B cell (primary cell): ENCODE results near the gene PRR16. TPM values are rescaled to one million over a fixed set of nuclear protein-coding genes. Genes with fewer than 3 reads are reported as not detected.

Experiments used
- ATAC-seq: fragments of 200-7000 bp; cut with Tn5 transposase; one replicate; pipeline ENCODE4 v1.10.0; 2021; ENCODE audit warnings: low read depth, mild to moderate bottlenecking, moderate number of reproducible peaks, moderate library complexity
- CTCF ChIA-PET: fragments of 350-600 bp; sonication (Branson Sonifier 250); formaldehyde crosslinking; loops from one replicate; lab custom pipeline; 2021; ENCODE audit warnings: antibody characterized with exemption, inconsistent platforms; lab: Charles Lee
- POLR2A ChIA-PET: fragments of 350-600 bp; sonication (Branson Sonifier 250); formaldehyde crosslinking; loops from one replicate; lab custom pipeline; 2021; ENCODE audit warnings: antibody characterized with exemption; lab: Charles Lee
- DNase-seq: peaks from one replicate; pipeline ENCODE4 v3.0.0; 2013
- H2AFZ ChIP-seq: 2 replicates; pipeline ENCODE4 v1.6.1; 2012; ENCODE audit warnings: mild to moderate bottlenecking, low read depth, low read length; ENCODE audit not compliant: insufficient read depth, poor library complexity, severe bottlenecking
- H3K27ac ChIP-seq, 2 donors: 1 replicate in 1 of 2; 2 replicates in 1 of 2; pipeline ENCODE4 v1.5.1; 2012 to 2013; ENCODE audit warnings: low read length in 2 of 2, mild to moderate bottlenecking in 2 of 2, moderate library complexity in 1 of 2
- H3K27me3 ChIP-seq, 4 experiments: fragments of 200-600 bp in 1 of 4; sonication (generic) in 1 of 4; replicated peaks in 1 of 4; 1 replicate in 2 of 4; 2 replicates in 2 of 4; pipeline versions ENCODE4 v1.6.1 to v1.7.0; 2013 to 2016; ENCODE audit warnings: low read length in 3 of 4, mild to moderate bottlenecking in 2 of 4, mixed read lengths in 1 of 4, moderate library complexity in 1 of 4; ENCODE audit not compliant: insufficient read depth in 4 of 4, control insufficient read depth in 3 of 4; ENCODE audit errors: control extremely low read depth in 1 of 4
- H3K36me3 ChIP-seq, 2 experiments: replicated peaks in 1 of 2; 1 replicate in 1 of 2; 2 replicates in 1 of 2; pipeline versions ENCODE4 v1.6.1 to v1.7.1; 2013; ENCODE audit warnings: low read length in 1 of 2; ENCODE audit not compliant: insufficient read depth in 2 of 2, control insufficient read depth in 1 of 2; ENCODE audit errors: control extremely low read depth in 1 of 2, extremely low read depth in 1 of 2
- H3K4me1 ChIP-seq, 2 donors: fragments of 200-600 bp in 1 of 2; sonication (generic) in 1 of 2; 1 replicate in 1 of 2; 2 replicates in 1 of 2; pipeline versions ENCODE4 v1.5.1 to v1.6.1; 2013 to 2017; ENCODE audit warnings: low read length in 2 of 2; ENCODE audit not compliant: control insufficient read depth in 2 of 2, insufficient read depth in 2 of 2
- H3K4me2 ChIP-seq: replicated peaks from 2 replicates; pipeline ENCODE3; 2012; ENCODE audit warnings: mild to moderate bottlenecking, low read depth, low read length; ENCODE audit not compliant: poor library complexity, severe bottlenecking
- H3K4me3 ChIP-seq, 5 experiments: fragments of 200-600 bp in 1 of 5; sonication (generic) in 1 of 5; 1 replicate in 3 of 5; 2 replicates in 2 of 5; pipeline versions ENCODE4 v1.5.1 to v1.7.0; 2011 to 2016; ENCODE audit warnings: low read length in 4 of 5, mild to moderate bottlenecking in 4 of 5, low read depth in 2 of 5, control low read depth in 1 of 5, moderate library complexity in 1 of 5; ENCODE audit not compliant: insufficient read depth in 1 of 5; ENCODE audit errors: control extremely low read depth in 1 of 5, extremely low read depth in 1 of 5
- H3K79me2 ChIP-seq: fragments of 200-600 bp; sonication (generic); one replicate; pipeline ENCODE4 v1.6.0; 2016; ENCODE audit warnings: low read length; ENCODE audit not compliant: control insufficient read depth, insufficient read depth
- H3K9ac ChIP-seq: fragments of 200-600 bp; sonication (generic); 2 replicates; pipeline ENCODE4 v1.6.1; 2017; ENCODE audit warnings: mild to moderate bottlenecking, low read length, moderate library complexity
- H3K9me3 ChIP-seq, 3 donors: one replicate each; pipeline versions ENCODE4 v1.6.1 to v1.7.1; 2013; ENCODE audit warnings: low read length in 2 of 3; ENCODE audit not compliant: control insufficient read depth in 2 of 3, insufficient read depth in 1 of 3; ENCODE audit errors: control extremely low read depth in 1 of 3
- H4K20me1 ChIP-seq: 2 replicates; pipeline ENCODE4 v1.6.0; 2012; ENCODE audit warnings: mild to moderate bottlenecking, low read length; ENCODE audit not compliant: insufficient read depth, control insufficient read depth, poor library complexity, severe bottlenecking
- H3K27ac Mint-ChIP-seq: one replicate; pipeline ENCODE4 v1.8.0; 2021; ENCODE audit warnings: mixed read lengths
- H3K27me3 Mint-ChIP-seq: one replicate; pipeline ENCODE4 v1.8.0; 2021; ENCODE audit warnings: mixed read lengths
- H3K4me1 Mint-ChIP-seq: one replicate; pipeline ENCODE4 v1.8.0; 2021; ENCODE audit warnings: mixed read lengths
- H3K4me3 Mint-ChIP-seq: one replicate; pipeline ENCODE4 v1.8.0; 2021; ENCODE audit warnings: mixed read lengths
- H3K9me3 Mint-ChIP-seq: one replicate; pipeline ENCODE4 v1.8.0; 2022; ENCODE audit warnings: mixed read lengths; ENCODE audit not compliant: insufficient read depth
- EZH2 ChIP-seq: IDR thresholded peaks from 2 replicates; pipeline ENCODE4 v1.6.1; 2012; ENCODE audit warnings: borderline replicate concordance, low read depth, mild to moderate bottlenecking, moderate library complexity, low read length; ENCODE audit not compliant: insufficient read depth, poor library complexity, severe bottlenecking
- WGBS: methylation state at CpG from one replicate; pipeline ENCODE4 v1.1.5; 2013; ENCODE audit warnings: missing lambda C conversion rate; ENCODE audit not compliant: insufficient coverage; 5-methylcytosine and 5-hydroxymethylcytosine counted together
- intact Hi-C: fragments of 100-400 bp; cut with micrococcal nuclease; formaldehyde crosslinking; loops from one replicate; pipeline ENCODE4 v1.10.0; 2022
- polyA plus RNA-seq: library from polyadenylated mRNA; depleted of rRNA; stranded (reverse); fragments of >200 nt; gene quantifications from 2 replicates; pipeline ENCODE4 v1.2.3, GENCODE V29; 2012
- small RNA-seq: library from RNA; depleted of rRNA; stranded (forward); fragments of <200 nt; gene quantifications from one replicate; pipeline ENCODE3, GENCODE V24; 2012; ENCODE audit warnings: low replicate concordance, low read depth; ENCODE audit not compliant: insufficient read length
- total RNA-seq, 2 donors: library from RNA; stranded (reverse); fragments of 120-200 nt in 1 of 2; gene quantifications; 1 replicate in 1 of 2; 2 replicates in 1 of 2; pipeline versions ENCODE4 v1.2.3 to v1.2.4, GENCODE V29; 2013 to 2022
- TF ChIP-seq, protein P1 (sequence below): fragments of 200-600 bp; IDR thresholded peaks from one replicate; pipeline ENCODE4 v1.8.0; 2022; ENCODE audit warnings: antibody characterized with exemption, mild to moderate bottlenecking

Gene PRR16
- total and polyA plus RNA-seq, 2 donors (not counting 1 experiment from before 2014, with no cell fraction given): 0.16 TPM; not detected in 1

DNA sequence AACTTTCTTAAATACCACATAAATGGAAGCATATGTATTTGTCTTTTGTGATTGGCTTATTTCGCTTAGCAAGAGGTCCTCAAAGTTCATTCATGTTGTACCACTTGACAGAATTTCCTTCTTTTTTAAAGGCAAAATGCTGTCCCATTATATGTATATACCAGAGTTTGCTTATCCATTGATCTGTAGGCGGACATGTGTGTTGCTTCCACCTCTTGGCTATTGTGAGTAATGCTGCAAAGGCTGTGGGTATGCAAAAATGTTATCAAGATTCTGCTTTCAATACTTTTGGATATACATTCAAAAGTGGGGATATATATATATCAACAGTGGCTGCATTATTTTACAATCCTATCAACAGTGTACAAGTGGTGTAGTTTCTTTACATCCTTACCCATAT is 271.0 kb downstream of the PRR16 start:
- Histone ChIP-seq H2AFZ (no peak overlapping the region), H4K20me1 (no peaks in the 10 kb centered on the region), H3K9me3 (no peaks in the 10 kb centered on the region), H3K79me2 (no peaks in the 10 kb centered on the region), H3K4me3 (no peak overlapping the region), H3K27ac (no peak overlapping the region), H3K9ac (no peak overlapping the region), H3K27me3 (no peaks in the 10 kb centered on the region), H3K4me2 (no peak overlapping the region), H3K36me3 (no peaks in the 10 kb centered on the region), H3K4me1 (no peaks in the 10 kb centered on the region)
- POLR2A ChIA-PET: no interaction called here
- Mint-ChIP-seq H3K27me3 (no peaks in the 10 kb centered on the region), H3K4me1 (no peaks in the 10 kb centered on the region), H3K9me3 (no peaks in the 10 kb centered on the region), H3K4me3 (no peak overlapping the region), H3K27ac (no peak overlapping the region)
- intact Hi-C loops: no loop called here
- TF ChIP-seq, protein P1, sequence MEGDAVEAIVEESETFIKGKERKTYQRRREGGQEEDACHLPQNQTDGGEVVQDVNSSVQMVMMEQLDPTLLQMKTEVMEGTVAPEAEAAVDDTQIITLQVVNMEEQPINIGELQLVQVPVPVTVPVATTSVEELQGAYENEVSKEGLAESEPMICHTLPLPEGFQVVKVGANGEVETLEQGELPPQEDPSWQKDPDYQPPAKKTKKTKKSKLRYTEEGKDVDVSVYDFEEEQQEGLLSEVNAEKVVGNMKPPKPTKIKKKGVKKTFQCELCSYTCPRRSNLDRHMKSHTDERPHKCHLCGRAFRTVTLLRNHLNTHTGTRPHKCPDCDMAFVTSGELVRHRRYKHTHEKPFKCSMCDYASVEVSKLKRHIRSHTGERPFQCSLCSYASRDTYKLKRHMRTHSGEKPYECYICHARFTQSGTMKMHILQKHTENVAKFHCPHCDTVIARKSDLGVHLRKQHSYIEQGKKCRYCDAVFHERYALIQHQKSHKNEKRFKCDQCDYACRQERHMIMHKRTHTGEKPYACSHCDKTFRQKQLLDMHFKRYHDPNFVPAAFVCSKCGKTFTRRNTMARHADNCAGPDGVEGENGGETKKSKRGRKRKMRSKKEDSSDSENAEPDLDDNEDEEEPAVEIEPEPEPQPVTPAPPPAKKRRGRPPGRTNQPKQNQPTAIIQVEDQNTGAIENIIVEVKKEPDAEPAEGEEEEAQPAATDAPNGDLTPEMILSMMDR: no peak
- TF ChIP-seq EZH2: no peak
- DNase-seq (no peak), ATAC-seq (no peak)
- WGBS: no CpG with 5 or more reads among the region's 2 CpGs
- CTCF ChIA-PET: no interaction called here

Small RNA genes lying within 50 kb of the gene (small RNA-seq; reads per million reads assigned to genes)
- not detected for gene PRELID3BP8
- gene RNU4-69P: not detected
